ENCODE measurements around the gene TMEM132D. TPM values are rescaled to one million over a fixed set of nuclear protein-coding genes. Genes with fewer than 3 reads are reported as not detected.

The TMEM132D gene
- total and polyA plus RNA-seq, 2 of the 4 experiments (the other 2 are of a cell fraction) = not detected

DNA sequence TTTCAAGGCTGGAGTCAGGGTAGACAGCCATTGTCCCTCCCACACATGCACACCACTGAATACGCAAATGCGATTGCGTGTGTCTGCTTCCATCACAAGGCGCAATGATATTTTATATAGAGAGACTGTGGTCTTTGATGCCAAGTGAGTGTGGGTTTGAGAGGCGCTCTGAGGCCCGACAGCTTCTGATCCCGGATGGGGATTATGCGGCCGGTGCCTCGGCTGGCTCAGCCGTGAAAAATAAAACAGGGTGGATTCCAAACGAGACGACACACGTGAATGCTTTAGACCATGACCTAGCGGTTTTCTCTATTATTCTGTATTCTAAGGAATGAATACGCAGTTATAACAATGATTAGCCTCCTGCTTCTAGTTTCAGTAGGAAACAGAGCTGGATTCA lies 72.5 kb downstream of the TMEM132D start:
- CTCF ChIA-PET = no interaction called here

More for the DNA sequence above, 72.5 kb downstream of the TMEM132D start:
- no peak overlapping the region for H3K18ac ChIP-seq (ENCODE audit: low read depth, low read length)
- no peak overlapping the region for H4K8ac ChIP-seq (ENCODE audit: low read depth in 2 of 2, low read length in 2 of 2)
- in situ Hi-C loops (cut with MboI; ENCODE audit: low sequenced_read_pairs) (no loop called here), intact Hi-C loops (cut with micrococcal nuclease) (no loop called here), dilution Hi-C loops (cut with HindIII; ENCODE audit: low sequenced_read_pairs, unreplicated experiment) (no loop called here)
- H2BK120ac ChIP-seq (ENCODE audit: low read depth, low read length) = no peak overlapping the region
- DNase-seq (no peak), ATAC-seq (ENCODE audit: low read depth) (no peak)
- H2BK20ac ChIP-seq (ENCODE audit: low read depth, low read length) = no peak overlapping the region
- H3K27me3 ChIP-seq (ENCODE audit: control insufficient read depth, insufficient read depth, low read length) = no peaks in the 10 kb centered on the region
- no peaks in the 10 kb centered on the region for H3K36me3 ChIP-seq (ENCODE audit: control insufficient read depth, insufficient read depth, low read length)
- H3K9me1 ChIP-seq (ENCODE audit: insufficient read depth, low read length) = no peaks in the 10 kb centered on the region
- H2BK15ac ChIP-seq (ENCODE audit: low read depth, low read length) = no peak overlapping the region
- H3K79me1 ChIP-seq (ENCODE audit: low read depth in 1 of 2, low read length in 2 of 2) = no peaks in the 10 kb centered on the region
- H2BK5ac ChIP-seq (ENCODE audit: low read depth, low read length, poor library complexity, severe bottlenecking) = no peak overlapping the region
- TF ChIP-seq POLR2A (IDR thresholded peaks at IDR 0.05; ENCODE audit: low read depth, low read length) = no peak
- TF ChIP-seq CEBPB (IDR thresholded peaks at IDR 0.05; ENCODE audit: low read depth, low read length) = no peak
- no peak overlapping the region for H3K4me2 ChIP-seq (ENCODE audit: low read depth, low read length)
- H2AFZ ChIP-seq (replicated peaks; ENCODE audit: low read length, poor library complexity) = no peak overlapping the region
- no peaks in the 10 kb centered on the region for H4K20me1 ChIP-seq (ENCODE audit: insufficient read depth, low read length)
- 80% methylated on average over 1 of the region's 16 CpGs; no CpG with 5 or more reads in 1 of the 2 experiments for WGBS, 2 experiments (ENCODE audit: extremely low coverage in 2 of 2, insufficient read length in 1 of 2)
- H4K91ac ChIP-seq (ENCODE audit: insufficient read depth, low read depth, low read length) = no peak overlapping the region
- H3K9me3 ChIP-seq (ENCODE audit: control insufficient read depth, insufficient read depth, low read length) = peaks cover 23% of the 10 kb centered on the region
- POLR2A ChIA-PET (ENCODE audit: unreplicated experiment) = no interaction called here
- no peak overlapping the region for H3K9ac ChIP-seq (ENCODE audit: low read depth, low read length)
- H3K23ac ChIP-seq (ENCODE audit: low read depth, low read length) = no peak overlapping the region
- no peak overlapping the region for H2AK5ac ChIP-seq (ENCODE audit: low read depth, low read length)
- no peak overlapping the region for H3K14ac ChIP-seq (replicated peaks; ENCODE audit: low read depth, low read length)
- no peak overlapping the region for H3K4me3 ChIP-seq (ENCODE audit: insufficient read depth, low read depth, low read length)
- no peak overlapping the region for H3K56ac ChIP-seq (ENCODE audit: extremely low read depth, insufficient read depth, low read length)
- BruUV-seq (replicated peaks) = no TSS peak
- H4K5ac ChIP-seq (ENCODE audit: low read depth, low read length) = no peak overlapping the region
- no peak overlapping the region for H3K27ac ChIP-seq (ENCODE audit: insufficient read depth, low read length)
- no peaks in the 10 kb centered on the region for H3K4me1 ChIP-seq (ENCODE audit: control insufficient read depth, insufficient read depth, low read length)
- no peak overlapping the region for H2AK9ac ChIP-seq (replicated peaks; ENCODE audit: low read depth, low read length, poor library complexity)
- H3K4ac ChIP-seq (ENCODE audit: low read depth, low read length) = no peak overlapping the region
